CD1c-positive myeloid dendritic cell (primary cell): ENCODE data around the gene PLEKHO1.
A peak's percentile ranks its signal among the peaks of the same experiment; 100 is the strongest.

Experiments used
- DNase-seq: peaks from one replicate; pipeline ENCODE4 v3.0.0-alpha.2; 2016; ENCODE audit errors: extremely low spot score

The PLEKHO1 gene

DNA sequence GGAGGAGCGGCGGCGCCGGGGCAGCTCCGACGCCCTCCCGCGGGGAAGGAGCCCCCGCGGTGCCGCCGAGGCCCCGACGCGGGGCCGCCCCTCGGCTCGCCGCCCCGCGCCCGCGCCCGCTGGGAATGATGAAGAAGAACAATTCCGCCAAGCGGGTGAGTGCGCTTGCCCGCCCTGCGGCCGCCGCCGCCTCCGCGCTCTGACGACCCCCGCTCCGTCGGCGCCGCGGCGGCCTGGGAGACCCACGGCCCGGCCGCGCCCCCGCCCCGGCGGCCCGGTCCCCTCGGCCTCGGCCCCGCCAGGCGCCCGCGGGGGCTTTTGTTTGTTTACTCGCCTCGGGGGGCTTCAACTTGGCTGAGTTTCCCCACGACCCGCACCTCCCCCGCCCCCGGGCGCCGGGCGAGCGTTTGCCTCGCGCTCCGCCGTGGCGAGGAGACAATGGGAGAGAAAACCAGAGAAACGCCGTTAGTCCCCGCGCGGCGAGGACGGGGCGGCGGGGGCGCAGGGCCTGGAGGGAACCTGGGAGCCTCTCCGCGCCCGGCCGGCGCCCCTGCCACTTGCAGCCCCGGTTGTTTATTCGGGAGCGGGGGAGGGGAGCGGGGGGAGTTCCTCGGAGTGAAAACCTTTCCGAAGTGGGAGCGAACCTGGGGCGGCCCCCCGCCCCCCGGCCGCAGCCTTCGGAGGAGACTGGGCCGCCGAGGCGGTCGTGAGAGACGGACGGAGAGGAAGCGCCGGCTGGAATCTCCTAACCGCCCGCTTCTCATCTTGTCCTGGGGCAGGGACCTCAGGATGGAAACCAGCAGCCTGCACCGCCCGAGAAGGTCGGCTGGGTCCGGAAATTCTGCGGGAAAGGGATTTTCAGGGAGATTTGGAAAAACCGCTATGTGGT, 661 bp downstream of the PLEKHO1 start:
- peak; percentile 40 for DNase-seq

- peak; percentile 53 for DNase-seq
These were observed 1.8 kb downstream of the PLEKHO1 start for GRCh38 chr1:150151291-150152181.

- DNase-seq, result no peak
These were observed 2.4 kb downstream of the PLEKHO1 start for GRCh38 chr1:150152182-150152536.

GRCh38 chr1:150152772-150153456, 3.2 kb downstream of the PLEKHO1 start:
- DNase-seq, result peak; percentile 48

DNA sequence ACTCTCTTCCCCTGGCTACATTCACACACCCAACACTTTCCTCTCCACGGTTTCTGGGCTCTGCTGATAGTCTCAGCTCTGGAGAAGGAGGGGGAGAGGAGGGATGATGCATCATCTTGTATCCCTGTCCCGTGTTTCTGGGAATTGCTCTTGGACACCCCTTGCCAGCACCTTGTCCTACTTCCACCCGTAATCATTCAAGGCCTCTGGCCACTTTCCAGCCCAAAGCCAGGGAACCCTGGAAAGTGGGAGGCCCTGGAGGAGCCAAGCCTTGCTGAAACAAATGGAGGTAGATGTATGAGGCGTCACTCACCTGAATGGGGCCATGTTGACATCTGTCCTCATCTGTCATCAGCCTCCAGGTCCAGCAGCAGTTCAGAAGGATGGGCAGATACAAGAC, 4.4 kb downstream of the PLEKHO1 start:
- DNase-seq, result no peak

- no peak for DNase-seq
These were observed 5.8 kb downstream of the PLEKHO1 start for GRCh38 chr1:150155413-150156071.

GRCh38 chr1:150156868-150157603, 7.3 kb downstream of the PLEKHO1 start:
- DNase-seq, result no peak

DNA sequence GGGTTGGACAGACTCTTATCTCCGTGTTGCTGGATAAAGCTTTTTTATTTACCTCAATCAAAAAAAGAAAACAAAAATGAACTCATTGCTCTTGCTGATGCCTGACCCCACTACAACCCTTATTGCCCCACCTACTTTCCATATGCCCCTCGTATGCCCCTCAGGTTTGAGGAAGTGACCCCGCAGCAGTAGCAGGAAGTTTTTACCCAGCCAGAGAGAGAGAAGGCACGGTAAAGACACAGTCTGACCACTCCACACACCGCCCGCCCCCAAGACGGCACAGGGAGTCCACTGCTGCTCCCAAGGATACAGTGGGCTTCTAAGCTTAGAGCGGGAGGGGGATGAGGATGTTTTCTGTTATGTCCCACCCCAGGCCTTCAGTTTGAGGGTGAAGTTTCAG, 9.8 kb downstream of the PLEKHO1 start:
- peak; percentile 80 for DNase-seq

GRCh38 chr1:150160964-150161621, 11.4 kb downstream of the PLEKHO1 start:
- DNase-seq, result peak; percentile 37

DNA sequence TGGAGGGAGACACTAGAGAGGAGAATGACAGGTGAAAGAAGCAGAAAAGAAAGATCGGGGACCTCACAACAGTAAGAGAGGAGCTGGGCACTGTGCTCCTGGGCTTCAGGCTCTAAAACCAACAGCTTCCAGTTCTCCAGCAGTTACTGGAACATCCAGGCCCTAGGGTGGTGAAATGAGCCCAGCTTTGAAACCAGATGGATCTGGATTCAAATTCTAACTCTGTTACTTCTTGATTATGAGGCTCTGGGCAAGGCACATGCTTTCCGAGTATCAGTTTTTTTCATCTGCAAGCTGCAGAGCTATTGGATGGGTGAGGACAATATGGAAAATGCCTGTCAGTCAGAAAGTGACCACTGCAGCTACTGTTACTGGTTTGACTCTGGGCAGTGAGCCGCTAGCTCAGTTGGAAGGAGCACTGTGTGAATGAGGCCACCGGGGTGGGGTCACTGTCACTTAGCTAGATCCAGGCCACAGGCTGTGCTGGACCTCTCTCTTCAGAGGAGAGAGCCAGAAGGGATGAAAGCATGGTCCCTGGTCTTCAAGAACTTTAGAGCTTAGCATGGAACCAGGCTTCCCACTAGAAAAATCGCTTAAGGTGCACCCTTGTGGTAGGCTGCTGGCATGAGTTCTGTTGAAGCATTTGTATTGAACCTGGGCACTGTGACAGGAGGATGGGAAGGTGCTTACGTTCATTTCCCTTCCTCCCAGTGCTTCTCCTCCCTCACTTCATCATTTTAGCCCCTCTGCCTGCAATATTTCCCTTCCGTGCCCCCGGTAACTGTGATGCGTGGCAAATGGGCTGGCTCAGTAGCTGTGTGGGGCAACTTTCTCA, 12.2 kb downstream of the PLEKHO1 start:
- peak; percentile 22 for DNase-seq

GRCh38 chr1:150162582-150162861, 12.8 kb downstream of the PLEKHO1 start:
- DNase-seq, result no peak

GRCh38 chr1:150162862-150163706, 13.4 kb downstream of the PLEKHO1 start:
- DNase-seq, result peak; percentile 91

- DNase-seq, result peak; percentile 66
These were observed 14.5 kb downstream of the PLEKHO1 start for GRCh38 chr1:150164224-150164623.

- no peak for DNase-seq
These were observed 15.1 kb downstream of the PLEKHO1 start for GRCh38 chr1:150164779-150165178.

DNA sequence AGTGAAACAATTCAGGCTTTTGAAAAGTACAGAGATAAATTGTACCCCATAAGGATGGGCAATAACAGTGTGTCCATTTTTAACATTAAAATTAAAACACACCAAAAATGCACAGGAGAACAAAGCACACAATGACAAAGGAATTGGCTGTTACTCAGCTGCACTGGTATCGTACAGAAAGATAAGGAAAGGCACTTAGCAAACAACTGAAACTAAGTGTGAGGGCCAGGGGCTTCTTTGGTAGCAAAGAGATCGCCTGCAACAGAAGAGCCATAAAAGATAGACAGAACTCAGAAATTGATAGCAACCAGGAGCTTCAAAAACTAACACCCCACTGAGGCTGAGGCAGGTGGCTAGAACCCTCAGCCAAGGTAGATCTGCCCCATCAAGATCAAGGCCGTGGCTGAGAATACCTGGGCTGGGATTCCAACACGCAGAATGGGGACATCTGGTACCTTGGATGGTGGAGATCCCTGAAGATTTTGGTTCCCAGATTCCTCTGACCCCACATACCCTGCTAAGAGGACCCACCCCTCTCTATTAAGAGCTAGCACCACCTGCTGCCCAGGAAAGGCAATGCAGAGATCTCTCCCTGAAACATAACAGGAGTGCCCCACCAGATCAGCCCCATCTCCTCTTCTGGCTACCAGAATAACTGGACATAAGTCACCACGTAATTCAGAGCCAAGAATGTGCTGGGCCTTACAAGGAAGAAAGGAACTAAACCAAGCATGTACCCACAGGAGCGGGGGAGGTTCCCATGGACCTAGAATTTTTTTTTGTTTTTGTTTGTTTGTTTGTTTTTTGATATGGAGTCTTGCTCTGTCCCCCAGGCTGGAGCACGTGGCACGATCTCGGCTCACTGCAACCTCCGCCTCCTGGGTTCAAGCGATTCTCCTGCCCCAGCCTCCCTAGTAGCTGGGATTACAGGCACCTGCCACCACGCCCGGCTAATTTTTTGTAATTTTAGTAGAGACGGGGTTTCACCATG, 16.2 kb downstream of the PLEKHO1 start:
- DNase-seq, result peak; percentile 56

- peak; percentile 67 for DNase-seq
These were observed 19.4 kb downstream of the PLEKHO1 start for GRCh38 chr1:150168960-150169601.

- DNase-seq, result no peak
These were observed 22.1 kb downstream of the PLEKHO1 start for GRCh38 chr1:150171801-150172200.
